Tibial artery (tissue), 4 donors: Measurements from ENCODE around the gene C19orf67.

Source experiments
- DNase-seq, 2 donors: peaks; one replicate each; pipeline ENCODE4 v3.0.0-alpha.2; 2019
- H3K27ac ChIP-seq, 2 donors: fragments of 200-600 bp; sonication (generic) in 1 of 2; 1 replicate in 1 of 2; 2 replicates in 1 of 2; pipeline ENCODE4 v1.5.1; 2018 to 2019; ENCODE audit warnings: mild to moderate bottlenecking in 1 of 2
- H3K27me3 ChIP-seq, 2 donors: fragments of 200-600 bp; sonication (generic) in 1 of 2; one replicate each; pipeline versions ENCODE4 v1.5.1 to v1.6.0; 2016 to 2019
- H3K36me3 ChIP-seq, 3 donors: fragments of 200-600 bp; sonication (generic) in 2 of 3; one replicate each; pipeline ENCODE4 v1.5.1; 2016 to 2019; ENCODE audit warnings: mild to moderate bottlenecking in 2 of 3
- H3K4me1 ChIP-seq, 4 donors: fragments of 200-600 bp; sonication (generic) in 2 of 4; 1 replicate in 3 of 4; 2 replicates in 1 of 4; pipeline ENCODE4 v1.5.1; 2016 to 2019
- H3K4me3 ChIP-seq, 2 donors: fragments of 200-600 bp; sonication (generic) in 1 of 2; 1 replicate in 1 of 2; 2 replicates in 1 of 2; pipeline ENCODE4 v1.5.1; 2018 to 2019; ENCODE audit warnings: mild to moderate bottlenecking in 2 of 2
- H3K9me3 ChIP-seq, 3 donors: fragments of 200-600 bp; sonication (generic) in 1 of 3; one replicate each; pipeline ENCODE4 v1.5.1; 2016 to 2019
- CTCF ChIP-seq, 2 experiments: fragments of 200-600 bp in 1 of 2; fragments of 450-650 bp in 1 of 2; IDR thresholded peaks; one replicate each; pipeline ENCODE4 v1.5.1; 2017 to 2019; ENCODE audit warnings: antibody characterized with exemption in 2 of 2, mild to moderate bottlenecking in 1 of 2, moderate library complexity in 1 of 2
- intact Hi-C: fragments of 100-400 bp; cut with DNase I; formaldehyde crosslinking; loops from one replicate; pipeline ENCODE4 v1.15.0; 2023; ENCODE audit warnings: low total_unique reads

C19orf67 gene

GRCh38 chr19:14085309-14085995, at the start of gene C19orf67:
Gene C19orf67 (minus strand): TSS chr19:14085783. CDS start chr19:14085627, 156 bp downstream.
- no peak for TF ChIP-seq CTCF (IDR thresholded peaks at IDR 0.05)
- Histone ChIP-seq H3K27ac (no peak within 1 kb of the TSS), H3K27me3 (no peaks in the 10 kb centered on the region), H3K36me3 (peaks cover 0 to 12% (median 11%) of the 10 kb centered on the region in 3 donors), H3K9me3 (no peaks in the 10 kb centered on the region), H3K4me3 (no peak within 1 kb of the TSS), H3K4me1 (peaks cover 0 to 32% (median 24%) of the 10 kb centered on the region in 4 donors)
- DNase-seq = no peak
- intact Hi-C loops = no loop called here

GRCh38 chr19:14135355-14135754, 49.8 kb upstream of the C19orf67 start:
- Histone ChIP-seq H3K9me3 (no peaks in the 10 kb centered on the region), H3K4me3 (no peak overlapping the region)

GRCh38 chr19:14127929-14128509, 42.4 kb upstream of the C19orf67 start:
- Histone ChIP-seq H3K36me3 (no peaks in the 10 kb centered on the region), H3K27ac (peak overlapping the region in 1 of 2 donors; percentile 34), H3K4me3 (no peak overlapping the region), H3K4me1 (peaks cover 0 to 16% (median 5%) of the 10 kb centered on the region in 4 donors), H3K9me3 (no peaks in the 10 kb centered on the region), H3K27me3 (no peaks in the 10 kb centered on the region)
- TF ChIP-seq CTCF (IDR thresholded peaks at IDR 0.05) = no peak
- intact Hi-C loops = no loop called here
- DNase-seq = no peak

More at GRCh38 chr19:14135355-14135754, 49.8 kb upstream of the C19orf67 start:
- Histone ChIP-seq H3K27me3 (no peaks in the 10 kb centered on the region), H3K27ac (no peak overlapping the region), H3K4me1 (peaks cover 0 to 27% (median 21%) of the 10 kb centered on the region in 4 donors), H3K36me3 (no peaks in the 10 kb centered on the region)
- TF ChIP-seq CTCF (IDR thresholded peaks at IDR 0.05) = no peak
- DNase-seq = no peak
- intact Hi-C loops = loop anchor here (5.0 kb wide), 1 partner anchor 63 kb away; the partner anchor contains the start of gene MISP3

- no peak overlapping the region for H3K4me3 ChIP-seq
- no peak for DNase-seq
- no peak for TF ChIP-seq CTCF (IDR thresholded peaks at IDR 0.05)
- H3K9me3 ChIP-seq = no peaks in the 10 kb centered on the region
- no peak overlapping the region for H3K27ac ChIP-seq
- peaks cover 0 to 16% (median 5%) of the 10 kb centered on the region in 4 donors for H3K4me1 ChIP-seq
- H3K27me3 ChIP-seq = no peaks in the 10 kb centered on the region
- no peaks in the 10 kb centered on the region for H3K36me3 ChIP-seq
- intact Hi-C loops = no loop called here
Observed at GRCh38 chr19:14127176-14127575, 41.6 kb upstream of the C19orf67 start.

- Histone ChIP-seq H3K4me1 (peaks cover 0 to 22% (median 17%) of the 10 kb centered on the region in 4 donors), H3K9me3 (no peaks in the 10 kb centered on the region), H3K4me3 (no peak overlapping the region), H3K27ac (no peak overlapping the region), H3K36me3 (no peaks in the 10 kb centered on the region), H3K27me3 (no peaks in the 10 kb centered on the region)
- DNase-seq = no peak
- TF ChIP-seq CTCF (IDR thresholded peaks at IDR 0.05) = no peak
- intact Hi-C loops = no loop called here
Observed at GRCh38 chr19:14122924-14123323, 37.3 kb upstream of the C19orf67 start.
